Loucy (cell line): Measurements from ENCODE around the gene MINK1.
"Not testable (repeated sequence)": the region's sequence is repeated elsewhere in the genome, so short reads cannot be mapped to it uniquely, and the experiment has no call there.

Experiments used
- H2AFZ ChIP-seq: fragments of 200-600 bp; sonication (generic); 2 replicates; pipeline ENCODE4 v1.6.0; 2016; ENCODE audit warnings: antibody characterized with exemption, mild to moderate bottlenecking, low read length, moderate library complexity
- H3F3A ChIP-seq: fragments of 200-600 bp; 2 replicates; pipeline ENCODE4 v1.6.0; 2016; ENCODE audit warnings: antibody characterized with exemption, low read depth, mild to moderate bottlenecking
- H3K27me3 ChIP-seq: fragments of 200-600 bp; sonication (generic); 2 replicates; pipeline ENCODE4 v1.6.1; 2014; ENCODE audit warnings: low read length, mild to moderate bottlenecking; ENCODE audit not compliant: insufficient read depth, poor library complexity, severe bottlenecking
- H3K36me3 ChIP-seq: fragments of 200-600 bp; sonication (generic); 2 replicates; pipeline ENCODE4 v1.6.1; 2016; ENCODE audit warnings: low read length; ENCODE audit not compliant: insufficient read depth
- H3K4me1 ChIP-seq: fragments of 200-600 bp; sonication (generic); 2 replicates; pipeline ENCODE4 v1.5.1; 2014; ENCODE audit warnings: low read length, mild to moderate bottlenecking; ENCODE audit not compliant: insufficient read depth, poor library complexity, severe bottlenecking
- H3K4me2 ChIP-seq: fragments of 200-600 bp; sonication (generic); 2 replicates; pipeline ENCODE4 v1.6.0; 2014; ENCODE audit warnings: antibody characterized with exemption, low read length, low read depth, mild to moderate bottlenecking; ENCODE audit not compliant: poor library complexity, severe bottlenecking
- H3K4me3 ChIP-seq: fragments of 200-600 bp; sonication (generic); 2 replicates; pipeline ENCODE4 v1.5.1; 2014; ENCODE audit warnings: low read length, mild to moderate bottlenecking, mixed read lengths; ENCODE audit not compliant: poor library complexity, severe bottlenecking
- H3K79me2 ChIP-seq: fragments of 200-600 bp; sonication (generic); 2 replicates; pipeline ENCODE4 v1.6.1; 2014; ENCODE audit warnings: low read length; ENCODE audit not compliant: insufficient read depth
- H3K9ac ChIP-seq: fragments of 200-600 bp; sonication (generic); 2 replicates; pipeline ENCODE4 v1.6.0; 2014; ENCODE audit warnings: mild to moderate bottlenecking, low read depth, low read length, moderate library complexity; ENCODE audit not compliant: poor library complexity, severe bottlenecking
- H3K9me2 ChIP-seq: fragments of 200-600 bp; sonication (generic); replicated peaks from 2 replicates; pipeline ENCODE4 v1.6.1; 2016; ENCODE audit warnings: low read depth, low read length, mixed read lengths
- H3K9me3 ChIP-seq: fragments of 200-600 bp; sonication (generic); 2 replicates; pipeline ENCODE4 v1.6.1; 2014; ENCODE audit warnings: mild to moderate bottlenecking, antibody characterized with exemption, low read length, low read depth; ENCODE audit not compliant: insufficient read depth
- H4K20me1 ChIP-seq: fragments of 200-600 bp; sonication (generic); 2 replicates; pipeline ENCODE4 v1.6.0; 2014; ENCODE audit warnings: antibody characterized with exemption, low read length, mild to moderate bottlenecking; ENCODE audit not compliant: insufficient read depth, poor library complexity, severe bottlenecking
- CTCF ChIP-seq: fragments of 200-600 bp; sonication (generic); conservative IDR thresholded peaks from 2 replicates; pipeline ENCODE4 v1.5.1; 2014; ENCODE audit warnings: mild to moderate bottlenecking, antibody characterized with exemption, low read length
- EZH2phosphoT487 ChIP-seq: fragments of 200-600 bp; IDR thresholded peaks from 2 replicates; pipeline ENCODE4 v1.6.1; 2018; ENCODE audit warnings: antibody characterized with exemption, mild to moderate bottlenecking, moderate library complexity, borderline replicate concordance

The MINK1 gene

GRCh38 chr17:4920351-4921048 is 87.4 kb downstream of the MINK1 start:
- Histone ChIP-seq H2AFZ (no peak overlapping the region), H3F3A (no peaks in the 10 kb centered on the region)

GRCh38 chr17:4921320-4921719 is 88.2 kb downstream of the MINK1 start:
- Histone ChIP-seq H3K9ac (no peak overlapping the region), H3K79me2 (no peaks in the 10 kb centered on the region), H3K4me1 (no peaks in the 10 kb centered on the region), H4K20me1 (no peaks in the 10 kb centered on the region), H3F3A (no peaks in the 10 kb centered on the region), H3K9me3 (no peaks in the 10 kb centered on the region), H2AFZ (no peak overlapping the region), H3K9me2 (no peaks in the 10 kb centered on the region), H3K4me3 (no peak overlapping the region), H3K4me2 (no peak overlapping the region), H3K36me3 (no peaks in the 10 kb centered on the region), H3K27me3 (no peaks in the 10 kb centered on the region)
- TF ChIP-seq EZH2phosphoT487 (no peak), CTCF (no peak)

More at GRCh38 chr17:4920351-4921048, 87.4 kb downstream of the MINK1 start:
- H3K4me1 ChIP-seq = no peaks in the 10 kb centered on the region
- H3K4me2 ChIP-seq = no peak overlapping the region
- TF ChIP-seq CTCF (no peak), EZH2phosphoT487 (no peak)
- no peaks in the 10 kb centered on the region for H3K9me3 ChIP-seq
- H3K9ac ChIP-seq = no peak overlapping the region
- H3K4me3 ChIP-seq = no peak overlapping the region
- no peaks in the 10 kb centered on the region for H4K20me1 ChIP-seq
- H3K9me2 ChIP-seq = no peaks in the 10 kb centered on the region
- H3K79me2 ChIP-seq = no peaks in the 10 kb centered on the region
- H3K36me3 ChIP-seq = no peaks in the 10 kb centered on the region
- H3K27me3 ChIP-seq = no peaks in the 10 kb centered on the region

GRCh38 chr17:4926577-4927335 is 93.6 kb downstream of the MINK1 start:
- not testable (repeated sequence) for H3K9ac ChIP-seq, H3K36me3 ChIP-seq, H3K79me2 ChIP-seq, H2AFZ ChIP-seq, H3K9me3 ChIP-seq, H3K4me1 ChIP-seq, H3K27me3 ChIP-seq, H3K4me2 ChIP-seq, H3K9me2 ChIP-seq, H3F3A ChIP-seq, H4K20me1 ChIP-seq, H3K4me3 ChIP-seq
